MM.1S (cell line): ENCODE data around the gene HOXC10.

Experiments used
- DNase-seq: peaks from one replicate; pipeline ENCODE4 v3.0.0-alpha.2; 2015
- H2AFZ ChIP-seq: fragments of 300-600 bp; sonication (generic); 2 replicates; pipeline ENCODE4 v1.6.0; 2016; ENCODE audit warnings: antibody characterized with exemption, low read length
- H3F3A ChIP-seq: fragments of 300-600 bp; sonication (generic); 2 replicates; pipeline ENCODE4 v1.6.1; 2016; ENCODE audit warnings: mild to moderate bottlenecking, antibody characterized with exemption, low read length, moderate library complexity, mixed read lengths; ENCODE audit not compliant: insufficient read depth
- H3K27ac ChIP-seq: fragments of 300-600 bp; sonication (generic); 2 replicates; pipeline ENCODE4 v1.5.1; 2016; ENCODE audit warnings: mild to moderate bottlenecking, low read length
- H3K27me3 ChIP-seq: fragments of 300-600 bp; sonication (generic); replicated peaks from 2 replicates; pipeline ENCODE4 v1.6.0; 2016; ENCODE audit warnings: low read length; ENCODE audit not compliant: insufficient read depth
- H3K36me3 ChIP-seq: fragments of 300-600 bp; sonication (generic); replicated peaks from 2 replicates; pipeline ENCODE4 v1.6.1; 2016; ENCODE audit warnings: mild to moderate bottlenecking, low read length, mixed read lengths; ENCODE audit not compliant: insufficient read depth
- H3K4me1 ChIP-seq: fragments of 300-600 bp; sonication (generic); 2 replicates; pipeline ENCODE4 v1.6.1; 2016; ENCODE audit warnings: low read length, mixed read lengths
- H3K4me2 ChIP-seq: fragments of 300-600 bp; sonication (generic); 2 replicates; pipeline ENCODE4 v1.6.0; 2016; ENCODE audit warnings: low read depth, low read length
- H3K4me3 ChIP-seq: fragments of 300-600 bp; sonication (generic); 2 replicates; pipeline ENCODE4 v1.5.1; 2016; ENCODE audit warnings: low read length, mixed read lengths
- H3K79me2 ChIP-seq: fragments of 300-600 bp; sonication (generic); 2 replicates; pipeline ENCODE4 v1.6.1; 2016; ENCODE audit warnings: mixed run types, low read length, mixed read lengths
- H3K9ac ChIP-seq: fragments of 300-600 bp; sonication (generic); 2 replicates; pipeline ENCODE4 v1.6.1; 2016; ENCODE audit warnings: low read length, mixed read lengths
- H3K9me2 ChIP-seq: fragments of 300-600 bp; sonication (generic); replicated peaks from 2 replicates; pipeline ENCODE4 v1.6.1; 2016; ENCODE audit warnings: mild to moderate bottlenecking, low read length, mixed read lengths; ENCODE audit not compliant: insufficient read depth
- H3K9me3 ChIP-seq: fragments of 300-600 bp; sonication (generic); replicated peaks from 2 replicates; pipeline ENCODE4 v1.6.1; 2016; ENCODE audit warnings: mild to moderate bottlenecking, low read length, mixed read lengths; ENCODE audit not compliant: insufficient read depth
- H4K20me1 ChIP-seq: fragments of 300-600 bp; sonication (generic); 2 replicates; pipeline ENCODE4 v1.6.1; 2016; ENCODE audit warnings: mild to moderate bottlenecking, low read length, moderate library complexity, mixed read lengths; ENCODE audit not compliant: insufficient read depth
- EZH2 ChIP-seq: fragments of 300-600 bp; sonication (generic); optimal IDR thresholded peaks from 2 replicates; pipeline ENCODE3; 2017; ENCODE audit warnings: low read depth, mild to moderate bottlenecking, antibody characterized with exemption, low read length, mixed read lengths
- EZH2phosphoT487 ChIP-seq: fragments of 300-600 bp; sonication (generic); IDR thresholded peaks from 2 replicates; pipeline ENCODE4 v1.6.1; 2018; ENCODE audit warnings: antibody characterized with exemption, low read length
- TF ChIP-seq, protein P1 (sequence below): fragments of 300-600 bp; sonication (generic); IDR thresholded peaks from 2 replicates; pipeline ENCODE4 v1.5.1; 2016; ENCODE audit warnings: antibody characterized with exemption, low read length, mixed read lengths

HOXC10 gene

DNA sequence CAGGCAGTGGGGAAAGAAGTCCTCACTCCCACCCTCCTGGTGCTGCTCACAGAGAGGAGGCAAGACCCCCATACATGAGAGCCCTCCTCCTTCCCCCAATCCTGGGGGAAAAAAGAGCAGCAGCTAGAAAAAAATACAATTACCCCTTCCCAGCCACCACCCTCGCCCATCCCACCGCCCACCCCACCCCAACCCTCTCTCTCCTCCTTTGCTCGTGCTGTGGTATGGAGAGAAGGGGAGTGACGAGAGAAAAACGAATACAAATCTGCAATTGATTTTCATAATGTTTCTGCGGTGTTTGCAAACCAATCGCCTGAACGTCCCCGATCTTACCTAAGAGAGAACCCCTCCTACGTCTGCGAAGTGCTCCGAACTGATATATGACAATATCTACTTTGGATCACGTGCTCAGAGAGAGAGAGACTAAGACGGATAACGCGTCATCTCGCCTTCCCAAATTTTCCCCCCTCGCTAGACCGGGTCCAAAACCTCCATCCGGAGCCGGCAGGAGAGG, 12.2 kb upstream of the HOXC10 start, which contains the start of gene HOXC11:
Gene HOXC11, plus strand, starts transcription at position 405 of the 514 bp plus-strand sequence. CDS start 116 bp downstream, outside the sequence.
- H3F3A ChIP-seq, result peaks cover 4% of the 10 kb centered on the region; the same call in 1 of the 2 replicates
- H3K9me2 ChIP-seq, result no peaks in the 10 kb centered on the region
- no peak for DNase-seq
- H3K36me3 ChIP-seq, result no peaks in the 10 kb centered on the region
- H3K4me1 ChIP-seq, result peaks cover 1% of the 10 kb centered on the region; the same call in 1 of the 2 replicates
- TF ChIP-seq, protein P1, sequence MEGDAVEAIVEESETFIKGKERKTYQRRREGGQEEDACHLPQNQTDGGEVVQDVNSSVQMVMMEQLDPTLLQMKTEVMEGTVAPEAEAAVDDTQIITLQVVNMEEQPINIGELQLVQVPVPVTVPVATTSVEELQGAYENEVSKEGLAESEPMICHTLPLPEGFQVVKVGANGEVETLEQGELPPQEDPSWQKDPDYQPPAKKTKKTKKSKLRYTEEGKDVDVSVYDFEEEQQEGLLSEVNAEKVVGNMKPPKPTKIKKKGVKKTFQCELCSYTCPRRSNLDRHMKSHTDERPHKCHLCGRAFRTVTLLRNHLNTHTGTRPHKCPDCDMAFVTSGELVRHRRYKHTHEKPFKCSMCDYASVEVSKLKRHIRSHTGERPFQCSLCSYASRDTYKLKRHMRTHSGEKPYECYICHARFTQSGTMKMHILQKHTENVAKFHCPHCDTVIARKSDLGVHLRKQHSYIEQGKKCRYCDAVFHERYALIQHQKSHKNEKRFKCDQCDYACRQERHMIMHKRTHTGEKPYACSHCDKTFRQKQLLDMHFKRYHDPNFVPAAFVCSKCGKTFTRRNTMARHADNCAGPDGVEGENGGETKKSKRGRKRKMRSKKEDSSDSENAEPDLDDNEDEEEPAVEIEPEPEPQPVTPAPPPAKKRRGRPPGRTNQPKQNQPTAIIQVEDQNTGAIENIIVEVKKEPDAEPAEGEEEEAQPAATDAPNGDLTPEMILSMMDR, result no peak
- TF ChIP-seq EZH2, result no peak
- no peak for TF ChIP-seq EZH2phosphoT487
- H3K27me3 ChIP-seq, result peaks cover 97% of the 10 kb centered on the region
- no peaks in the 10 kb centered on the region for H3K79me2 ChIP-seq
- no peak within 1 kb of the TSS for H3K4me2 ChIP-seq
- no peak within 1 kb of the TSS for H3K27ac ChIP-seq
- H2AFZ ChIP-seq, result no peak within 1 kb of the TSS
- no peaks in the 10 kb centered on the region; the same call in 1 of the 2 replicates for H4K20me1 ChIP-seq
- no peaks in the 10 kb centered on the region for H3K9me3 ChIP-seq
- no peak within 1 kb of the TSS for H3K4me3 ChIP-seq
- no peak within 1 kb of the TSS for H3K9ac ChIP-seq

DNA sequence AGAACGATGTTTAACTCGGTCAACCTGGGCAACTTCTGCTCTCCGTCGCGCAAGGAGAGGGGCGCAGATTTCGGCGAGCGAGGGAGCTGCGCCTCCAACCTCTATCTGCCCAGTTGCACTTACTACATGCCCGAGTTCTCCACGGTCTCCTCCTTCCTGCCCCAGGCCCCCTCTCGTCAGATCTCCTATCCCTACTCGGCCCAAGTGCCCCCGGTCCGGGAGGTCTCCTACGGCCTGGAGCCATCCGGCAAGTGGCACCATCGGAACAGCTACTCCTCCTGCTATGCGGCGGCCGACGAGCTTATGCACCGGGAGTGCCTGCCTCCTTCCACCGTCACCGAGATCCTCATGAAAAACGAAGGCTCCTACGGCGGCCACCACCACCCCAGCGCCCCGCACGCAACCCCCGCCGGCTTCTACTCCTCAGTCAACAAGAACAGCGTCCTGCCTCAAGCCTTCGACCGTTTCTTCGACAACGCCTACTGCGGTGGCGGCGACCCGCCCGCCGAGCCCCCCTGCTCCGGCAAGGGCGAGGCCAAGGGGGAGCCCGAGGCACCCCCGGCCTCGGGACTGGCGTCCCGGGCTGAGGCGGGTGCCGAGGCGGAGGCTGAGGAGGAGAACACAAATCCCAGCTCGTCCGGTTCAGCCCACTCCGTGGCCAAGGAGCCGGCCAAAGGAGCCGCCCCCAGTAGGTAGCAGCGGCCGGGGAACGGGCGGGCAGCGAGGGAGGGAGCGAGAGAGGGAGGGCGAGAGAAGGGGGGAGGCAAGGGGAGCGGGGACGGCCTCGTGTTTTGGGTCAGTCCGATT, 11.5 kb upstream of the HOXC10 start:
- Histone ChIP-seq H3K9me3 (no peaks in the 10 kb centered on the region), H3K36me3 (no peaks in the 10 kb centered on the region), H3K27ac (no peak overlapping the region), H2AFZ (no peak overlapping the region), H3K9me2 (no peaks in the 10 kb centered on the region), H3K9ac (no peak overlapping the region), H3K4me2 (no peak overlapping the region), H3K79me2 (no peaks in the 10 kb centered on the region), H3K4me1 (peaks cover 5% of the 10 kb centered on the region; the same call in 1 of the 2 replicates), H4K20me1 (no peaks in the 10 kb centered on the region; the same call in 1 of the 2 replicates), H3K4me3 (no peak overlapping the region), H3F3A (peaks cover 4% of the 10 kb centered on the region; the same call in 1 of the 2 replicates), H3K27me3 (peaks cover 96% of the 10 kb centered on the region)
- no peak for TF ChIP-seq EZH2
- no peak for TF ChIP-seq EZH2phosphoT487
- TF ChIP-seq, protein P1, result no peak
- no peak for DNase-seq

DNA sequence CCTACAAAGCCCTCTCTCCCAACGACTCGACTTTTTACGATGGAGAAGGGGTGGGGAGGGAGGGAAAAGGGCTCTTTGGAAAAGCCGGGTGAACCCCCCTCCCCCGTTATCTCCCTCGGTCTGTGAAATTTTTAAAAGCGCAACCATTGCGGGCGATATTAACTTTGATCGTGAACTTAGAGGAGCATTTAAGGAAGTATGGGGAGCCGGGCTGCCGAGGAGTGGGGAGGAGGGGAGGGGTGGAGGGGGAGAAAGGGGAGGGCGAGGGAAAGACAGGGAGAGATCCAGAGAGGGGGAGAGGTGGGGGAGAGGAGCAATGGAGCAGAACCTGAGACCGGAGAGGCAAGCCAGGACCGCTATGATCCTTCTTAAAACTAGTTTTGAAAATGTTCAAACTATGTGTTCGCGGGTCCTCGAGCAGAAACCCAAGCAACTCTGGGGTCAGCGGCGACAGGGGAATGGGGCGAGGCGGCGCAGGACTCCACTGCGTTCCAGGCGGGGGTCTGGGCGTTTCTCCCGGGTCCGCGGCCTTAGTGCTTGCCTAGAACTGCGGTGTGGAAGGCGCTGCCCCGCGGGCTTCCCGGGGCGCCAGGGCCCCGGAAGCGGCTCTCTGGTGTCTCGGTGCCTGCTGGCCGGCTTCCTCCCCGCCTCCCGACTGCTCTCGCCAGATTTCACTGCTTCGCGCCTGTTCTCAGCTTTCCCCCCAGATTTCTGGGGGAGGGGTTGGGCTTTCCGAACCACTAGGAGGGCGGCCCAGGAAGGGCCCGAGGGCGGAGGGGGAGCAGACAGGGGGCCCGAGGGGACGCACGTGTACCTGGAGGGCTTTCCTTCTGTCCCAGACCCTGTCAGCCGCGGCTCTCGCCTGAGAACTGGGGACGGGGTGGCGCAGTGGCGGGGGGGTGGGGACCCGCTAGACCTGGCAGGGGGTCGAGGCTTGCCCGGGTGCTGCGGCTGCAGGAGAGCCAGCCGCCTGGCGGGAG, 10.6 kb upstream of the HOXC10 start, which contains the start of gene HOTAIR:
Gene HOTAIR, minus strand, starts transcription at position 871 of the 980 bp plus-strand sequence.
- Histone ChIP-seq H3K36me3 (no peaks in the 10 kb centered on the region), H3F3A (peaks cover 4% of the 10 kb centered on the region; the same call in 1 of the 2 replicates), H3K9ac (no peak within 1 kb of the TSS), H3K4me3 (peak within 1 kb of the TSS; percentile 46; the same call in 1 of the 2 replicates), H4K20me1 (no peaks in the 10 kb centered on the region; the same call in 1 of the 2 replicates), H3K4me1 (peaks cover 5% of the 10 kb centered on the region; the same call in 1 of the 2 replicates), H3K27me3 (peaks cover 96% of the 10 kb centered on the region), H3K9me2 (no peaks in the 10 kb centered on the region), H2AFZ (0 out of 2 replicates have a peak within 1 kb of the TSS, but pooled peaks have one; percentile 15), H3K9me3 (no peaks in the 10 kb centered on the region), H3K4me2 (peak within 1 kb of the TSS; percentile 83), H3K79me2 (no peaks in the 10 kb centered on the region), H3K27ac (no peak within 1 kb of the TSS)
- DNase-seq, result no peak
- TF ChIP-seq EZH2, result no peak
- TF ChIP-seq, protein P1, result no peak
- TF ChIP-seq EZH2phosphoT487, result no peak
